HEK293 (cell line): Measurements from ENCODE around the gene C1orf122.
A peak's percentile ranks its signal among the peaks of the same experiment; 100 is the strongest.

ENCODE experiments used
- BCL11B ChIP-seq: fragments of 450-650 bp; formaldehyde crosslinking; IDR thresholded peaks from 2 replicates; pipeline ENCODE4 v1.5.1; 2016; ENCODE audit warnings: low read depth, missing biosample characterization, missing genetic modification characterization
- CTCF ChIP-seq: fragments of 450-650 bp; formaldehyde crosslinking; IDR thresholded peaks from 2 replicates; pipeline ENCODE4 v1.5.1; 2016; ENCODE audit warnings: missing biosample characterization, missing genetic modification characterization
- FEZF1 ChIP-seq: fragments of 450-650 bp; formaldehyde crosslinking; IDR thresholded peaks from 2 replicates; pipeline ENCODE4 v1.5.1; 2016; ENCODE audit warnings: missing biosample characterization, missing genetic modification characterization
- GLIS1 ChIP-seq: fragments of 450-650 bp; formaldehyde crosslinking; IDR thresholded peaks from 2 replicates; pipeline ENCODE4 v1.5.1; 2016; ENCODE audit warnings: missing biosample characterization, missing genetic modification characterization
- SCRT1 ChIP-seq: fragments of 450-650 bp; formaldehyde crosslinking; IDR thresholded peaks from 2 replicates; pipeline ENCODE4 v1.5.1; 2016; ENCODE audit warnings: missing biosample characterization, missing genetic modification characterization, borderline replicate concordance
- SP7 ChIP-seq: fragments of 450-650 bp; formaldehyde crosslinking; IDR thresholded peaks from 2 replicates; pipeline ENCODE4 v1.5.1; 2016; ENCODE audit warnings: missing biosample characterization, missing genetic modification characterization
- ZEB2 ChIP-seq: fragments of 450-650 bp; formaldehyde crosslinking; IDR thresholded peaks from 2 replicates; pipeline ENCODE4 v1.5.1; 2016; ENCODE audit warnings: missing biosample characterization, missing genetic modification characterization
- ZIC2 ChIP-seq: fragments of 450-650 bp; formaldehyde crosslinking; IDR thresholded peaks from 2 replicates; pipeline ENCODE4 v1.5.1; 2016; ENCODE audit warnings: missing biosample characterization, missing genetic modification characterization
- ZNF121 ChIP-seq: fragments of 450-650 bp; formaldehyde crosslinking; IDR thresholded peaks from 2 replicates; pipeline ENCODE4 v1.5.1; 2016; ENCODE audit warnings: missing biosample characterization, missing genetic modification characterization
- ZNF133 ChIP-seq: fragments of 450-650 bp; formaldehyde crosslinking; IDR thresholded peaks from 2 replicates; pipeline ENCODE4 v1.5.1; 2016; ENCODE audit warnings: missing biosample characterization, missing genetic modification characterization
- ZNF140 ChIP-seq: fragments of 450-650 bp; formaldehyde crosslinking; IDR thresholded peaks from 2 replicates; pipeline ENCODE4 v1.5.1; 2016; ENCODE audit warnings: missing biosample characterization, missing genetic modification characterization
- ZNF169 ChIP-seq: fragments of 450-650 bp; formaldehyde crosslinking; IDR thresholded peaks from 2 replicates; pipeline ENCODE4 v1.5.1; 2016; ENCODE audit warnings: missing biosample characterization, missing genetic modification characterization
- ZNF174 ChIP-seq: fragments of 450-650 bp; formaldehyde crosslinking; IDR thresholded peaks from 2 replicates; pipeline ENCODE4 v1.5.0; 2017; ENCODE audit warnings: missing biosample characterization, mild to moderate bottlenecking, missing genetic modification characterization
- ZNF223 ChIP-seq: fragments of 450-650 bp; formaldehyde crosslinking; IDR thresholded peaks from 2 replicates; pipeline ENCODE4 v1.5.1; 2016; ENCODE audit warnings: missing biosample characterization, missing genetic modification characterization
- ZNF239 ChIP-seq: fragments of 450-650 bp; formaldehyde crosslinking; IDR thresholded peaks from 2 replicates; pipeline ENCODE4 v1.5.1; 2016; ENCODE audit warnings: missing biosample characterization, missing genetic modification characterization
- ZNF266 ChIP-seq: fragments of 450-650 bp; formaldehyde crosslinking; IDR thresholded peaks from 2 replicates; pipeline ENCODE4 v1.5.1; 2016; ENCODE audit warnings: missing biosample characterization, missing genetic modification characterization, low read depth
- ZNF292 ChIP-seq: fragments of 450-650 bp; formaldehyde crosslinking; IDR thresholded peaks from 2 replicates; pipeline ENCODE4 v1.5.1; 2016; ENCODE audit warnings: low read depth, missing biosample characterization, missing genetic modification characterization, borderline replicate concordance
- ZNF311 ChIP-seq: fragments of 450-650 bp; formaldehyde crosslinking; IDR thresholded peaks from 2 replicates; pipeline ENCODE4 v1.5.1; 2017; ENCODE audit warnings: missing biosample characterization, missing genetic modification characterization, borderline replicate concordance
- ZNF391 ChIP-seq: fragments of 450-650 bp; formaldehyde crosslinking; IDR thresholded peaks from 2 replicates; pipeline ENCODE4 v1.5.1; 2016; ENCODE audit warnings: low read depth, missing biosample characterization, missing genetic modification characterization, borderline replicate concordance
- ZNF398 ChIP-seq: fragments of 450-650 bp; formaldehyde crosslinking; IDR thresholded peaks from 2 replicates; pipeline ENCODE4 v1.5.1; 2017; ENCODE audit warnings: missing biosample characterization, missing genetic modification characterization
- ZNF416 ChIP-seq: fragments of 450-650 bp; formaldehyde crosslinking; IDR thresholded peaks from 2 replicates; pipeline ENCODE4 v1.5.1; 2016; ENCODE audit warnings: missing biosample characterization, missing genetic modification characterization
- ZNF473 ChIP-seq: fragments of 450-650 bp; formaldehyde crosslinking; IDR thresholded peaks from 2 replicates; pipeline ENCODE4 v1.5.1; 2017; ENCODE audit warnings: missing biosample characterization, missing genetic modification characterization
- ZNF501 ChIP-seq: fragments of 450-650 bp; formaldehyde crosslinking; IDR thresholded peaks from 2 replicates; pipeline ENCODE4 v1.5.1; 2016; ENCODE audit warnings: missing biosample characterization, missing genetic modification characterization
- ZNF530 ChIP-seq: fragments of 450-650 bp; formaldehyde crosslinking; IDR thresholded peaks from 2 replicates; pipeline ENCODE4 v1.5.1; 2016; ENCODE audit warnings: low read depth, missing biosample characterization, missing genetic modification characterization
- ZNF549 ChIP-seq: fragments of 450-650 bp; IDR thresholded peaks from 2 replicates; pipeline ENCODE4 v1.5.1; 2018; ENCODE audit warnings: missing biosample characterization, missing genetic modification characterization, mild to moderate bottlenecking, inconsistent platforms, moderate library complexity
- ZNF580 ChIP-seq: fragments of 450-650 bp; formaldehyde crosslinking; IDR thresholded peaks from 2 replicates; pipeline ENCODE4 v1.5.1; 2016; ENCODE audit warnings: missing biosample characterization, missing genetic modification characterization
- ZNF596 ChIP-seq: fragments of 450-650 bp; IDR thresholded peaks from 2 replicates; pipeline ENCODE4 v1.5.0; 2018; ENCODE audit warnings: missing biosample characterization, mild to moderate bottlenecking, missing genetic modification characterization, moderate library complexity
- ZNF610 ChIP-seq: fragments of 450-650 bp; formaldehyde crosslinking; IDR thresholded peaks from 2 replicates; pipeline ENCODE4 v1.5.1; 2016; ENCODE audit warnings: missing biosample characterization, missing genetic modification characterization, borderline replicate concordance
- ZNF660 ChIP-seq: fragments of 450-650 bp; IDR thresholded peaks from 2 replicates; pipeline ENCODE4 v1.5.1; 2018; ENCODE audit warnings: missing biosample characterization, mild to moderate bottlenecking, missing genetic modification characterization
- ZNF785 ChIP-seq: fragments of 450-650 bp; formaldehyde crosslinking; IDR thresholded peaks from 2 replicates; pipeline ENCODE4 v1.5.1; 2016; ENCODE audit warnings: missing biosample characterization, missing genetic modification characterization
- ZNF843 ChIP-seq: fragments of 450-650 bp; formaldehyde crosslinking; IDR thresholded peaks from 2 replicates; pipeline ENCODE4 v1.5.1; 2016; ENCODE audit warnings: missing biosample characterization, missing genetic modification characterization
- ZXDB ChIP-seq: fragments of 450-650 bp; formaldehyde crosslinking; IDR thresholded peaks from 2 replicates; pipeline ENCODE4 v1.5.1; 2016; ENCODE audit warnings: missing biosample characterization, missing genetic modification characterization
- TF ChIP-seq, protein P1 (sequence below): fragments of 450-650 bp; formaldehyde crosslinking; IDR thresholded peaks from 2 replicates; pipeline ENCODE4 v1.5.1; 2016; ENCODE audit warnings: missing biosample characterization, missing genetic modification characterization
- TF ChIP-seq, protein P2 (sequence below): sonication (generic); formaldehyde crosslinking; IDR thresholded peaks from 2 replicates; pipeline ENCODE4 v1.8.1; 2022; ENCODE audit warnings: mild to moderate bottlenecking, moderate library complexity, missing genetic modification reagents

C1orf122 gene

GRCh38 chr1:37808369-37809319 lies 1.1 kb downstream of the C1orf122 start (continued):
- TF ChIP-seq ZNF843 (tag by site-specific recombination) (no peak), ZNF398 (tag by site-specific recombination) (peak; percentile 68), ZNF580 (tag by site-specific recombination) (no peak), SCRT1 (tag by site-specific recombination) (no peak), SP7 (tag by site-specific recombination) (0 out of 2 replicates have a peak, but pooled peaks have one; percentile 22), ZNF391 (tag by site-specific recombination) (no peak), ZNF133 (no peak), ZNF549 (tag by site-specific recombination) (no peak), ZNF660 (tag by site-specific recombination) (no peak), ZNF292 (tag by site-specific recombination) (no peak), ZIC2 (peak; percentile 45), ZNF266 (no peak), ZNF785 (tag by site-specific recombination) (no peak), ZNF473 (tag by site-specific recombination) (no peak), ZNF239 (tag by site-specific recombination) (no peak), CTCF (tag by site-specific recombination) (peak; percentile 44; the same call in 1 of the 2 replicates), ZNF596 (peak; percentile 57), ZNF610 (tag by site-specific recombination) (no peak), ZNF311 (no peak), BCL11B (no peak), GLIS1 (tag by site-specific recombination) (peak; percentile 98), ZNF140 (tag by site-specific recombination) (no peak), ZEB2 (tag by site-specific recombination) (peak; percentile 10; the same call in 1 of the 2 replicates), ZXDB (tag by site-specific recombination) (no peak), ZNF501 (tag by site-specific recombination) (no peak), ZNF121 (no peak), FEZF1 (tag by site-specific recombination) (no peak), ZNF530 (no peak), ZNF174 (tag by site-specific recombination) (no peak), ZNF416 (tag by site-specific recombination) (no peak), ZNF223 (tag by site-specific recombination) (no peak), ZNF169 (tag by site-specific recombination) (no peak)
- TF ChIP-seq, protein P1, sequence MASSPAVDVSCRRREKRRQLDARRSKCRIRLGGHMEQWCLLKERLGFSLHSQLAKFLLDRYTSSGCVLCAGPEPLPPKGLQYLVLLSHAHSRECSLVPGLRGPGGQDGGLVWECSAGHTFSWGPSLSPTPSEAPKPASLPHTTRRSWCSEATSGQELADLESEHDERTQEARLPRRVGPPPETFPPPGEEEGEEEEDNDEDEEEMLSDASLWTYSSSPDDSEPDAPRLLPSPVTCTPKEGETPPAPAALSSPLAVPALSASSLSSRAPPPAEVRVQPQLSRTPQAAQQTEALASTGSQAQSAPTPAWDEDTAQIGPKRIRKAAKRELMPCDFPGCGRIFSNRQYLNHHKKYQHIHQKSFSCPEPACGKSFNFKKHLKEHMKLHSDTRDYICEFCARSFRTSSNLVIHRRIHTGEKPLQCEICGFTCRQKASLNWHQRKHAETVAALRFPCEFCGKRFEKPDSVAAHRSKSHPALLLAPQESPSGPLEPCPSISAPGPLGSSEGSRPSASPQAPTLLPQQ (tag by site-specific recombination), result 0 out of 2 replicates have a peak, but pooled peaks have one; percentile 32
- TF ChIP-seq, protein P2, sequence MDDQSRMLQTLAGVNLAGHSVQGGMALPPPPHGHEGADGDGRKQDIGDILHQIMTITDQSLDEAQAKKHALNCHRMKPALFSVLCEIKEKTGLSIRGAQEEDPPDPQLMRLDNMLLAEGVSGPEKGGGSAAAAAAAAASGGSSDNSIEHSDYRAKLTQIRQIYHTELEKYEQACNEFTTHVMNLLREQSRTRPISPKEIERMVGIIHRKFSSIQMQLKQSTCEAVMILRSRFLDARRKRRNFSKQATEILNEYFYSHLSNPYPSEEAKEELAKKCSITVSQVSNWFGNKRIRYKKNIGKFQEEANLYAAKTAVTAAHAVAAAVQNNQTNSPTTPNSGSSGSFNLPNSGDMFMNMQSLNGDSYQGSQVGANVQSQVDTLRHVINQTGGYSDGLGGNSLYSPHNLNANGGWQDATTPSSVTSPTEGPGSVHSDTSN, result no peak; the same call in 1 of the 2 replicates
